ENCODE measurements around the gene CAMK2N2.
A peak's percentile ranks its signal among the peaks of the same experiment; 100 is the strongest.

The CAMK2N2 gene

GRCh38 chr3:184260724-184261269, 556 bp downstream of the CAMK2N2 start:
- no peaks in the 10 kb centered on the region for H3K9me3 ChIP-seq (ENCODE audit: control extremely low read depth in 1 of 5, control insufficient read depth in 4 of 5, insufficient read depth in 2 of 5, low read depth in 1 of 5, low read length in 4 of 5)
- peaks cover 7 to 65% (median 18%) of the 10 kb centered on the region in 5 experiments for H3K27me3 ChIP-seq (replicated peaks in 2 of 5; ENCODE audit: control insufficient read depth in 4 of 5, insufficient read depth in 5 of 5, low read length in 4 of 5)
- DNase-seq = peak in 1 of 3 donors; percentile 22
- peaks cover 0 to 12% (median 7%) of the 10 kb centered on the region in 4 experiments for H3K36me3 ChIP-seq (ENCODE audit: control insufficient read depth in 4 of 4, insufficient read depth in 4 of 4, low read length in 3 of 4)
- peak overlapping the region in 5 of 7 experiments; percentile 0 to 67 (median 53) for H3K4me3 ChIP-seq (ENCODE audit: control insufficient read depth in 1 of 7, extremely low read depth in 1 of 7, insufficient read depth in 4 of 7, low read depth in 2 of 7, low read length in 6 of 7)
- POLR2A ChIA-PET = interaction anchor here (1.3 kb wide), 1 partner anchor 20 kb away, joined by 3 read pairs; no protein-coding TSS in a partner anchor
- H3K4me1 ChIP-seq (ENCODE audit: control extremely low read depth in 1 of 4, control insufficient read depth in 4 of 4, insufficient read depth in 4 of 4, low read length in 3 of 4) = peaks cover 0 to 28% (median 22%) of the 10 kb centered on the region in 4 experiments
- no peak overlapping the region for H3K27ac ChIP-seq (ENCODE audit: insufficient read depth in 1 of 2, low read depth in 1 of 2, low read length in 2 of 2, poor library complexity in 1 of 2, severe bottlenecking in 2 of 2)
- CTCF ChIA-PET = interaction anchor here (0.7 to 1.2 kb wide), 5 partner anchors 8 to 356 kb away, joined by 3 to 4 read pairs (median 3); no protein-coding TSS in a partner anchor
- 2% methylated on average over 31 of the region's 49 CpGs for WGBS (ENCODE audit: insufficient coverage)

- H3K4me1 ChIP-seq (ENCODE audit: control extremely low read depth in 1 of 4, control insufficient read depth in 4 of 4, insufficient read depth in 4 of 4, low read length in 3 of 4) = peaks cover 0 to 28% (median 22%) of the 10 kb centered on the region in 4 experiments
- no peaks in the 10 kb centered on the region for H3K9me3 ChIP-seq (ENCODE audit: control extremely low read depth in 1 of 5, control insufficient read depth in 4 of 5, insufficient read depth in 2 of 5, low read depth in 1 of 5, low read length in 4 of 5)
- H3K27ac ChIP-seq (ENCODE audit: insufficient read depth in 1 of 2, low read depth in 1 of 2, low read length in 2 of 2, poor library complexity in 1 of 2, severe bottlenecking in 2 of 2) = no peak overlapping the region
- peaks cover 6 to 65% (median 17%) of the 10 kb centered on the region in 5 experiments for H3K27me3 ChIP-seq (replicated peaks in 2 of 5; ENCODE audit: control insufficient read depth in 4 of 5, insufficient read depth in 5 of 5, low read length in 4 of 5)
- ChIA-PET POLR2A (interaction anchor here (0.6 to 1.3 kb wide), 2 partner anchors 20 to 124 kb away, joined by 3 read pairs; no protein-coding TSS in a partner anchor), CTCF (interaction anchor here (0.7 to 1.2 kb wide), 4 partner anchors 9 to 355 kb away, joined by 3 to 4 read pairs (median 4); partner anchors contain the start of gene EEF1AKMT4)
- 2% methylated on average over 66 of the region's 91 CpGs for WGBS (ENCODE audit: insufficient coverage)
- H3K4me3 ChIP-seq (ENCODE audit: control insufficient read depth in 1 of 7, extremely low read depth in 1 of 7, insufficient read depth in 4 of 7, low read depth in 2 of 7, low read length in 6 of 7) = peak overlapping the region in 4 of 7 experiments; percentile 35 to 67 (median 58)
- H3K36me3 ChIP-seq (ENCODE audit: control insufficient read depth in 4 of 4, insufficient read depth in 4 of 4, low read length in 3 of 4) = peaks cover 0 to 12% (median 7%) of the 10 kb centered on the region in 4 experiments
- peak in 2 of 3 donors; percentile 61 to 68 for DNase-seq
Observed at GRCh38 chr3:184259878-184260723, 1.3 kb downstream of the CAMK2N2 start.

- POLR2A ChIA-PET = interaction anchor here (0.6 kb wide), 1 partner anchor 123 kb away, joined by 3 read pairs; no protein-coding TSS in a partner anchor
- H3K4me1 ChIP-seq (ENCODE audit: control extremely low read depth in 1 of 4, control insufficient read depth in 4 of 4, insufficient read depth in 4 of 4, low read length in 3 of 4) = peaks cover 0 to 28% (median 22%) of the 10 kb centered on the region in 4 experiments
- WGBS (ENCODE audit: insufficient coverage) = 30% methylated on average over 10 of the region's 28 CpGs
- CTCF ChIA-PET = interaction anchor here (1.2 to 10.4 kb wide), 2 partner anchors 9 to 31 kb away, joined by 4 to 70 read pairs; partner anchors contain the start of genes EEF1AKMT4 and VWA5B2
- peaks cover 0 to 60% (median 17%) of the 10 kb centered on the region in 5 experiments for H3K27me3 ChIP-seq (replicated peaks in 2 of 5; ENCODE audit: control insufficient read depth in 4 of 5, insufficient read depth in 5 of 5, low read length in 4 of 5)
- no peak overlapping the region for H3K27ac ChIP-seq (ENCODE audit: insufficient read depth in 1 of 2, low read depth in 1 of 2, low read length in 2 of 2, poor library complexity in 1 of 2, severe bottlenecking in 2 of 2)
- H3K36me3 ChIP-seq (ENCODE audit: control insufficient read depth in 4 of 4, insufficient read depth in 4 of 4, low read length in 3 of 4) = peaks cover 0 to 12% (median 7%) of the 10 kb centered on the region in 4 experiments
- no peaks in the 10 kb centered on the region for H3K9me3 ChIP-seq (ENCODE audit: control extremely low read depth in 1 of 5, control insufficient read depth in 4 of 5, insufficient read depth in 2 of 5, low read depth in 1 of 5, low read length in 4 of 5)
- H3K4me3 ChIP-seq (ENCODE audit: control insufficient read depth in 1 of 7, extremely low read depth in 1 of 7, insufficient read depth in 4 of 7, low read depth in 2 of 7, low read length in 6 of 7) = no peak overlapping the region
- no peak for DNase-seq
Observed at GRCh38 chr3:184259396-184259877, 1.9 kb downstream of the CAMK2N2 start.

- Histone ChIP-seq H3K27ac (ENCODE audit: insufficient read depth in 1 of 2, low read depth in 1 of 2, low read length in 2 of 2, poor library complexity in 1 of 2, severe bottlenecking in 2 of 2) (no peak overlapping the region), H3K4me1 (ENCODE audit: control extremely low read depth in 1 of 4, control insufficient read depth in 4 of 4, insufficient read depth in 4 of 4, low read length in 3 of 4) (peaks cover 0 to 28% (median 22%) of the 10 kb centered on the region in 4 experiments), H3K27me3 (replicated peaks in 2 of 5; ENCODE audit: control insufficient read depth in 4 of 5, insufficient read depth in 5 of 5, low read length in 4 of 5) (peaks cover 0 to 55% (median 17%) of the 10 kb centered on the region in 5 experiments), H3K9me3 (ENCODE audit: control extremely low read depth in 1 of 5, control insufficient read depth in 4 of 5, insufficient read depth in 2 of 5, low read depth in 1 of 5, low read length in 4 of 5) (no peaks in the 10 kb centered on the region), H3K36me3 (ENCODE audit: control insufficient read depth in 4 of 4, insufficient read depth in 4 of 4, low read length in 3 of 4) (peaks cover 0 to 12% (median 7%) of the 10 kb centered on the region in 4 experiments), H3K4me3 (ENCODE audit: control insufficient read depth in 1 of 7, extremely low read depth in 1 of 7, insufficient read depth in 4 of 7, low read depth in 2 of 7, low read length in 6 of 7) (no peak overlapping the region)
- ChIA-PET POLR2A (no interaction called here), CTCF (interaction anchor here (1.4 to 10.4 kb wide), 2 partner anchors 9 to 31 kb away, joined by 5 to 70 read pairs; partner anchors contain the start of genes EEF1AKMT4 and VWA5B2)
- 90% methylated on average over 5 of the region's 5 CpGs for WGBS (ENCODE audit: insufficient coverage)
- no peak for DNase-seq
Observed at GRCh38 chr3:184258926-184259325, 2.4 kb downstream of the CAMK2N2 start.

GRCh38 chr3:184257083-184257915, 4.1 kb downstream of the CAMK2N2 start:
- ChIA-PET POLR2A (interaction anchor here (0.6 kb wide), 1 partner anchor 8 kb away, joined by 6 read pairs; no protein-coding TSS in a partner anchor), CTCF (interaction anchor here (1.1 to 10.4 kb wide), 3 partner anchors 17 to 373 kb away, joined by 3 to 70 read pairs (median 4); partner anchors contain the start of genes PARL and VWA5B2)
- WGBS (ENCODE audit: insufficient coverage) = 97% methylated on average over 18 of the region's 23 CpGs
- H3K27me3 ChIP-seq (replicated peaks in 2 of 5; ENCODE audit: control insufficient read depth in 4 of 5, insufficient read depth in 5 of 5, low read length in 4 of 5) = peaks cover 0 to 40% (median 10%) of the 10 kb centered on the region in 5 experiments
- H3K9me3 ChIP-seq (ENCODE audit: control extremely low read depth in 1 of 5, control insufficient read depth in 4 of 5, insufficient read depth in 2 of 5, low read depth in 1 of 5, low read length in 4 of 5) = no peaks in the 10 kb centered on the region
- peaks cover 0 to 12% (median 7%) of the 10 kb centered on the region in 4 experiments for H3K36me3 ChIP-seq (ENCODE audit: control insufficient read depth in 4 of 4, insufficient read depth in 4 of 4, low read length in 3 of 4)
- no peak for DNase-seq
- H3K4me3 ChIP-seq (ENCODE audit: control insufficient read depth in 1 of 7, extremely low read depth in 1 of 7, insufficient read depth in 4 of 7, low read depth in 2 of 7, low read length in 6 of 7) = no peak overlapping the region
- no peak overlapping the region for H3K27ac ChIP-seq (ENCODE audit: insufficient read depth in 1 of 2, low read depth in 1 of 2, low read length in 2 of 2, poor library complexity in 1 of 2, severe bottlenecking in 2 of 2)
- peaks cover 0 to 21% (median 18%) of the 10 kb centered on the region in 4 experiments for H3K4me1 ChIP-seq (ENCODE audit: control extremely low read depth in 1 of 4, control insufficient read depth in 4 of 4, insufficient read depth in 4 of 4, low read length in 3 of 4)
